HG02759 (cell line): ENCODE measurements around the gene CAMK1D.
"Not testable (repeated sequence)": the region's sequence is repeated elsewhere in the genome, so short reads cannot be mapped to it uniquely, and the experiment has no call there.

ENCODE experiments used
- ATAC-seq: cut with Tn5 transposase; IDR thresholded peaks from one replicate; pipeline ENCODE4 v1.9.1; 2021; ENCODE audit warnings: mild to moderate bottlenecking, moderate library complexity; ENCODE audit not compliant: unreplicated experiment

CAMK1D gene

DNA sequence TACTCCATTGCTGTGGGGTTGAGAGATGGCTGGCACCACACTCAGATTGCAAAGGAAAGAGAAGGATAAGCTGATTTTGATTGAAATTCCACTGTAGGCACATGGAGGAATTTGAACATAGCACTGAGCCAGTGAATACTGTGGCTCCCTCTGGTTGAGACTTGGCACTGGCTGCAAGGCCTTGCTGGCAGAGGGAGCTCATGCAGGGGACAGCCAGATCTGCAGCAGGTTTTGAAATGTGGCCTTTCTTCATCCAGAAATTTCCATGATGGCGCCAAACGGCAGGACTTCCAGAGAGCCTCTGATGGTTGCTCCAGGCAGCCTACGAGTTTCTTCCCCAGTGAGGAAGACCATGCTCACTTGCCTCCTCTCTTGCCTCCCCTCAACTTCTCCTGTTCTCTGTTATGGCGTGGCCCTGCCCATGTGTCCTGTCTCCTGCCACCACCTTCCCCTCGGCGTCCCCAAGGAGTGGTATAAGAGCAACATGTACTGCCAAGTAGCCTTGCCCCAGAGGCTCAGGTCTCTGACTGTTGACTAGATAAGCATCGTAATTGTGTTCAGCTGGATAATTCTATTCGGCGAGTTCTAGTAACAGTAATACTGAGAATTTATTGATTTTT is 386.6 kb downstream of the CAMK1D start:
- ATAC-seq: no peak

DNA sequence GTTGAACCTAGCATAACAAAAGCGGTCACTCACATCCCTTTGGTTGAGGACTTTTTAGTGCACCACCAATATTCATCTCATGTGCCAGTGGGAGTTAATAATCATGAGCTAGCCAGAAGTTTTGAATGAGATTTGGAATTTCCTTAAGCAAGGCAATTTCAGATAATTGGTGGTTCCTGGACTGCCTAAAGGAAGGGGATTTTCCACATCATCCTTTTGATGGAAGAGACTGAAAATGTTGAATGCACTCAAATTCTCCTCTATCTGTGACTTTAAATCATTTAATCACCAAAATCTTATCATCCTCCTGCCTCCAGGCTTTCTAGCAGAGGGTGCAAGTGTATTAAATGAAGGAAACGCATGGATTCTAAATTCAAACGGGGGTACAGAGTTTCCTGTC is 391.5 kb downstream of the CAMK1D start:
- ATAC-seq: no peak

DNA sequence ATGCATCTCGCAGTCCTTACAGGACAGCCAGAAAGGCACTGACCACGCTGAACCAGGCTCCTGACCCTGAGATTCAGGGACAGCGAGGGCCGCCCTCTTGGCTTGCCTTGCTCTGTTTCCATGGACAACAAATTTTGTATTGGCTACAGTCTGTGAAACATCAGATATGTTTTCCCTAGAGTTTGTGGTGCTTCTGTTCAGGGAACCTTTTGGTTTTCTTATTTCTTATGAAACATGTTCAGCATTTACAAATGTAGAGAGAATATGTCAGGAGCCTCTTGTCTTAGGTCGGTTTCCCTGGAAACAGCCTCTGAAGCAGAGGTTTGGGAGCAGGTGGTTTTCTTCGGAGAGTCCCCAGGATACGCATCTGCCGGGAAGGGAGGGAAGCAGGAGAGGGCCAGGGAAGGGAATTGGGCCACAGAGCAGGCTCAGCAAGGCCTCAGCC is 392.0 kb downstream of the CAMK1D start:
- ATAC-seq: no peak

DNA sequence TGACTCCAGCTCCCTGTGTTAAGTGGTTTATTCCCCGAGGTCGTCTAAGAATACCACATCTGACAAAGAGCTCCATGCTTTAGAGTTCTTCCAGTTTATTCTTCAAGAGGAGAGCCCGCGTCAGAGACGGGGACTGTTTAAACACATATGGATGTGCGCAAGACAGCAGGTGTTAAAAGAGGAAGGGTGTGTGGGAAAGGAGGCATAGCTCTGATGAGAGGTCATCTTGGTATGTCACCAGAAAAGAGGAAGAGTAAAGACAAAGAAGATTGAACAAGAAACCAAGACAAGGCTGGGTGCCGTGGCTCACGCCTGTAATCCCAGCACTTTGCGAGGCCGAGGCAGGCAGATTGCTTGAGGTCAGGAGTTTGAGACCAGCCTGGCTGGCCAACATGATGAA is 393.4 kb downstream of the CAMK1D start:
- no peak for ATAC-seq

DNA sequence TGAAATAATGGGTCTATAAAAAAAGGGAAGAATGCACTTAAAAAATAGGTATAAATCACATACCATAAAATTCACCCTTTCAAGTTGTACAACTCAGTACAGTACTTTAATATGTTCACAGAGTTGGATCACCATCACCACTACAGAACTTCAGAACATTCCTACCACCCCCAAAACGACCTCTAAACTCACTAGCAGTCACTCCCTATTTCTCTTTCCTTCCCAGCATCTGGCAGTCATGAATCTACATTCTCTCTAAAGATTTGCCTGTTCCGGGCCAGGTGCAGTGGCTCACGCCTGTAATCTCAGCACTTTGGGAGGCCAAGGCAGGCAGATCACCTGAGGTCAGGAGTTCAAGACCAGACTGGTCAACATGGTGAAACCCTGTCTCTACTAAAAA is 394.1 kb downstream of the CAMK1D start:
- ATAC-seq: not testable (repeated sequence)

DNA sequence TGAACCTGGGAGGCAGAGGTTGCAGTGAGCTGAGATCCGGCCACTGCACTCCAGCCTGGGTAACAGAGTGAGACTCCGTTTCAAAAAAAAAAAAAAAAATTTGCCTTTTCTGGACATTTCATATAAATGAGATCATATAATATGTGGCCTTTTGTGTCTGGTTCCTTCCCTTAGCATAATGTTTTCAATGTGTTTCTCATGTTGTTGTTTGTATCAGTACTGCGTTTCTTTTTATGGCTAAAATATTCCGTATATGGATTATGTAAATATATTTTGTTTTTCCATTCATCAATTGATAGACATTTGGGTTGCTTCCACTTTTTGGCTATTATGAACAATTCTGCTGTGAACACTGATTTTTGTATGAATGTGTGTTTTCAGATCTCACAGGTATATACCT is 394.6 kb downstream of the CAMK1D start:
- ATAC-seq: no peak

DNA sequence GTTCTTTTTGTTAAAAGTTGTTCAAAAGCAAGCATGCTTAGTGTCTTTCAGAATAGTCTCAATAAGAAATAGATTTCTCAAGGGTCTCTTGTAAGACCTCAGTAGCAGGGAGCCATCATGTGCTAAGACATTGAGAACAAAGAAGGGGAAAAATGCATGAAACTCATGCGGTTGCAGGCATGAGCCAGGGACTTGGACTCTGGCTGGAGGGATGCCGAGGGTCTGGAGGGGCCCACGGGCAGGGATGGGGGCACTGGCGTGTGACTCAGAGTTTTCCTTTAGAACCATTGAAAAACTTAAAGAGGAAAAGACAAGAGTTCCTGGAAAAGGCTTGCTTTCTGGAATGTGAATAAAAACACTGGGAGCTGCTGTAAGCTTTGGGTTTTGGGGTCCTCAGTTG is 398.8 kb downstream of the CAMK1D start:
- no peak for ATAC-seq

DNA sequence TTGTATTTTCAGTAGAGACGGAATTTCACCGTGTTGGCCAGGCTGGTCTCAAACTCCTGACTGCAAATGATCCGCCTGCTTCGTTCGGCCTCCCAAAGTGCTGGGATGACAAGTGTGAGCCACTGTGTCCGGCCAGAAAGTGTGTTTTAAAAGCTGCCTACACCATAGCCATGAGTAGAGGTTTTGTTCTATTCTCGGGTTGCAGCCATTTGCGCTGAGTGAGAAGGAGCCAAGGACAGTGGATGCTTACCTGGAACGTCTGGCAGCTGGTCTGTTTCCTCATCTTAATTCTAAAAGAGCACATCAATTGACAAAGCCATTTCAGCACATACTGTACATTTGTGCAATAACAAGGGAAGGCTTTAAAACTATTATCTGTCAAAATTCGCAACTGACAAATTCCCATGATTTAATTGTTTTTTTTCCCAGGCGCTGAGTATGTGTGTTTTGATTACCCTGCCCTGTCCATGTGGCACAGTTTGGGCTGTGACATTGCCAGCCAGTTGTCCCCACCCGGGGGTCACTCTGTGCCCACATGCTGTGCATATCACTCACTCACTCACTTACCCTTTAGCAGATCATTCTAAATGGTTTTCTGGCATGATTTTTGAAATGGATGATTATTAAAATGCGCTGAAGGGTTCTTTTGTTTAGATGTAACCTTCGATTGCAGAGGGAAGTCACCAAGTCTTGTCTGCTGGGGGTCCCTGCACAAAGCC is 400.6 kb downstream of the CAMK1D start:
- no peak for ATAC-seq

DNA sequence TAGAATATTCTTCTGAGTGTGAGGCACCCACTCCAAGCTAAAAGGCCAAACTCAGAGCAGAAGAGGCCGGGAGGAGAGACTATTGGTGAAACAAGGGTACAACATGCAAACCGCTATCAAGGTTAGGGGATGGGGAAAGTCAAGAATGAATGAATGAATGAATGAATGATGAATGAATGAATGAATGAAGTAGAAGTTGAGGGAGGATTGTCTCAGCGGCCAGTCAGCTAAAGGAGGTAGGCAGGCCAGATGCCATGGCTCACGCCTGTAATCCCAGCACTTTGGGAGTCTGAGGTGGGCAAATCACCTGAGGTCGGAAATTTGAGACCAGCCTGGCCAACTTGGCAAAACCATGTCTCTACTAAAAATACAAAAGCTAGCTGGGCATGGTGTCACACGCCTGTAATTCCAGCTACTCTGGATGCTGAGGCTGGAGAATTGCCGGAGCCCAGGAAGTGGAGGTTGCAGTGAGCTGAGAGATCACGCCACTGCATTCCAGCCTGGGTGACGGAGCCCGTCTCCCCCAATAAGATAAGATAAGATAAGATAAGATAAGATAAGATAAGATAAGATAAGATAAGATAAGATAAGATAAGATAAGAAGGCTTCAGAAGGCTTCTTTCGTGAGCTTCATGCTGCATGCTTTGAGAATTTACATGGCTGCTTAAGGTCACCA is 401.3 kb downstream of the CAMK1D start:
- ATAC-seq: no peak

DNA sequence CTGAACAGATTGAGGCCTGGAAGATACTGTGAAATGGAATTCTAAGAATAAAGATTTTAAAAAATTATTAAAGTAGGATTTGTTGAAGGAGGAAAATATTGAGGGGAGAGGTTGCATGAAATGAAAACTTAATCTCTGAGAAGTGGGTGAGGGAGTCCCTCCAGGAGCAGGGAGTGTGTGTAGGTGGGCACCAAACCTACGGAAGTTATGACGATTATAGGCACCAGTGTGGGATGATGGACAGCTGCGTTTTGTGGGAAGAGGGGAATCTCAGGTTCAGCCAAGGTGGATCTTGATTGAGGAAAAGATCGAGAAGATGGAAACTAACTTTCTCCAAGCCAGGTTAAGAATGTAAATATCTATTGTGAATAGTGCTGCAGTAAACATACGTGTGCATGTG is 405.7 kb downstream of the CAMK1D start:
- ATAC-seq: no peak

DNA sequence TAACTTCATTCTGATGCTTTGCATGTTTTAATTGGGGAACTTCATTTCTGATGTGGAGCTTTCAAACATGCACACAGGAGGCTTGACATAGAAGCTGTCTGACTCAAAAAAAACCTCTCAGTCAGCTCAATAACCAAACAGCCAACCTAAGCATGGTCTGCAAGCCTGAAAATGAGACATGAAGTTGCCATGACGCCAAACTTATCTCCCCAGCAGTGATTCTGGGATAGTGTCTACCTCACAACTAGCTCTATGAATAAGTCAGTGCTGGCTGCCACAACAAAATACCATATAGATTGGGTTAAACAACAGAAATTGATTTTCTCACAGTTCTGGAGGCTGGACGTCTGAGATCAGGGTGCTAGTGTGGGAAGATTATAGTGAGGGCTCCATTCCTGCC is 408.0 kb downstream of the CAMK1D start:
- no peak for ATAC-seq

DNA sequence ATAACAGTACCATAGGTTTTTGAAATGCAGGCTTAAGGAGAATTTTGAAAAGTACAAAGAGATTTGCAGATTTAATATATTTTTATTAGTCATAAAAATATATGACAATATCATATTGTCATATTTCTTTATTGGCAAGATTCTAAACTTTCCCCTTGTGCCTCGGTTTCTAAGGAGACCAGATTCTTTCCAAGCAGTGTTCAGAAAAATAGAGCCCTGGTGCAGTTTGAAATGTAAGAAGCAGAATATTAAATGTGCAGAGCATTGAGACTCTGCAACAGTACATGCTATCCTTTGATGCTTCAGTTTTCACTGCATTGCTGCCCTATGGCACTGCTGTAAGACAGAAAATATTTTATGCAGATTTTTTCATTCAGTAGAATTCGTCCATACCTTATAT is 408.9 kb downstream of the CAMK1D start:
- ATAC-seq: no peak

DNA sequence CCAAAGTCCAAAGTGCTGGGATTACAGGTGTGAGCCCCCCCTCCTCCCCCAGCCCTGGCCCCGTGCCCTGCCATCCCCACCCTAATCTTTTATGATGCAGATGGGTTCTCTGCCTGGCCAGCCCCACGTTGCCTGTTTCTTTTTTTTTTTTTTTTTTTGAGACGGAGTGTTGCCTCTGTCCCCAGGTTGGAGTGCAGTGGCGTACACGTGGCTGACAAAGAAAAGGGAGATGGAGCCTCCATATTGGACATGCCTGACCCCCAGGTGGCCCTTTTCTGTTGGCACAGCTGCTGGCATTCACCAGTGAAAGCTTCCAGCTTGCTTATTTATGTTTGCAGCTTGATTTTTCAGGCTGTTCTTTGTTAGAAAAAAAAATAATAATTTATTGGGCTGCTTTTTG is 416.9 kb downstream of the CAMK1D start:
- no peak for ATAC-seq

DNA sequence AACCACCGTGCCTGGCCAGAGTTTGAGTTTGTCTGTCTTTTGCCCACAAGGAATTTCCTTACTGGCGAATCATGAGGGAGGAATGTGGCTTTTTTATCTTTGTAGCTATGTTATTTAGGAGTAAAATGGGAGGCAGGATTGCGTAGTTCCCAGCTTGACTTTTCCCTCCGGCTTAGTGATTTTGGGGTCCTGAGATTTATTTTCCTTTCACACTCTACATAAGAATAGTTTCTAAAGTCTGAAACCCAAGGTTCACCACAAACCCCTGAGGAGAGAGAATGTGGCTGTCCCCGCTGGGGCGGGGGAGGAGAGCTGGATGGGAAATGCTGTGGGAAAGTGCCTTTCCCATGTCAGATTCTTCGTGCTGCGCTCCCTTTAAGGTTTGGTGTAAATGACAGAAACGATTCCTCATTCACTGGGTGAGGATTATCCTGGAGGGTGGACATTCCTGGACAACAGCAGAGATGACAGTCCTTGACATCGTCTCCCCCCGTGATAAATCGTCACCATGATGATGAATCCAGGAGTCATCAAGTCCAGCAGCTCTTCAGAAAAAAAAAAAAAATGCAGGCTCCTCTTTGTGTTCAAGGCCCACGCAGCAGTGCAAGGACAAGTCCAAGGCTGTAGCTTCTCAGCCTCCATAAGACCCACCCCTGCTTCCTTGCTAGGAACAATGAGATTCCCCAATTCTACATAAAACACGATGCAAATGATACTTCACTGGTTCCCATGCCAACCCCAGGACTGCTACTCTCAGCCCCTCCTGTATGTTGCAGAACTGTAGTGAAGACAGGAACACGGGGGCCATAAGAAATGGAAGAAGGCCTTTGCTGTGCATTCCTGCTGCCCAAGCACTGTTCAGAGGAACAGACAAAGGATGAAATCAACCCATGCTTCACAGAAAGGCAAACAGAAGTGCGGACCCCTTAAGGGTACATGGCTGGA is 419.1 kb downstream of the CAMK1D start:
- no peak for ATAC-seq

DNA sequence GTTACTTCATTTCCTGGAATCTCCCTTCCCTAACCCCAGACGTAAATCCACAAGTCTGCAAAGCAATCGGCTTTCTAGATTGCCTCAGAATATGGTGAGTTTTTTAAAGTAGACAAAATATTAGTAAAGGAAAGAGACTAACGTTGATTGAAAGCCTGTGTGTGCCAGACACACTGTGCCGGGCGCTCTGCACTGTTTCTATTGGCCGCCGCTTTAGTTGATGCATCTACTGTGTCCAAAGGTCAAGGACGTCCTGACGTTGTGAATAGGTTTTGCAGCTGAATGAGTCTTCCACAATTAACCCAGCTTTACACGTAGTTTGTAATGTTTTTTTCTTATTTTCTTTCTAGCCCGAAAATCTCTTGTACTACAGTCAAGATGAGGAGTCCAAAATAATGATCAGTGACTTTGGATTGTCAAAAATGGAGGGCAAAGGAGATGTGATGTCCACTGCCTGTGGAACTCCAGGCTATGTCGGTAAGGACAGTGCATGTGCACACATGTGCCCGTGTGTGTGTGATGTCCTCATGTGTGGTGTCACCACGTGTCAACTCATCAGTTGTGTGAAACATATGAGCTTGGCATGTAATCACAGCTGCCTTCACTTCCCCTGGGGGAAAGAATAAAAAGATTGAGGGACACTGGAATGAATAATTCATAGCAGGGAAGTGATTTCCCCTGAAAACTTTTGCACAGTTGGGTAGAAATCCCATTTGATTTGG is 420.1 kb downstream of the CAMK1D start:
- ATAC-seq: no peak

DNA sequence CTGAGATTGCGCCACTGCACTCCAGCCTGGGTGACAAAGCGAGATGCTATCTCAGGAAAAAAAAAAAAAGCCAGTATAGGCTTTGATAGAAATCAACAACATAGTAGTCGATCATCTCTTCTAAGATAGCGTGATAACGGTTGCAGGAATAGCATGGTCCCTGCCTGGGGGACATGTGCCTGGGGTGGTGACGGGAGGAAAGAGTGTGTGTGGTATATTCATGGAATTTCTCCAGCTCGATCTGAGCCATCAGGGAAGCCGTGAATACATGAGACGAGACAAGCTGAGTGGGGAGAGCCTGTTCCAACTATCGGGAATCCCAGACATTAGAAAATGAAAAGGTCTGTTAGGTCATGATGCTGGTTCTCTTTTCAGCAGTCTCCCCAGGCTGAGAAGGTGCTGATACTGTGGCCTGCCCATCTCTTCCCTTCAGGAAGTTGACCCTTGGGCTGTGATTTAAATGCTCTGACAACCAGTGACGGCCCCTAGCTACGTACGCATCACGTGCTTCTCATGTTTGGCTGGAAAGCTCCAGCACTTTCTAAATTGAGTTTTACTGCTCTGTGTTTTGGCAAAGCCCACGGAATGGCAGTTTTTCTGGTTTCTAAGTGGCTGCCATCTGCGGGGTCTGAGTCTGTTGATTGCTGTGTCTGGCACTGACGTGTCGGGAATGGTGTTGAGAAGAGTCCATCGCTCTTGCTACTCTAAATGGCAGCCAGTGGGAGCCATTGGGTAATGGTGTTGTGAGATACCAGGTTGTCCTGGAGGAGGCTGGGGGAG is 422.8 kb downstream of the CAMK1D start:
- no peak for ATAC-seq

DNA sequence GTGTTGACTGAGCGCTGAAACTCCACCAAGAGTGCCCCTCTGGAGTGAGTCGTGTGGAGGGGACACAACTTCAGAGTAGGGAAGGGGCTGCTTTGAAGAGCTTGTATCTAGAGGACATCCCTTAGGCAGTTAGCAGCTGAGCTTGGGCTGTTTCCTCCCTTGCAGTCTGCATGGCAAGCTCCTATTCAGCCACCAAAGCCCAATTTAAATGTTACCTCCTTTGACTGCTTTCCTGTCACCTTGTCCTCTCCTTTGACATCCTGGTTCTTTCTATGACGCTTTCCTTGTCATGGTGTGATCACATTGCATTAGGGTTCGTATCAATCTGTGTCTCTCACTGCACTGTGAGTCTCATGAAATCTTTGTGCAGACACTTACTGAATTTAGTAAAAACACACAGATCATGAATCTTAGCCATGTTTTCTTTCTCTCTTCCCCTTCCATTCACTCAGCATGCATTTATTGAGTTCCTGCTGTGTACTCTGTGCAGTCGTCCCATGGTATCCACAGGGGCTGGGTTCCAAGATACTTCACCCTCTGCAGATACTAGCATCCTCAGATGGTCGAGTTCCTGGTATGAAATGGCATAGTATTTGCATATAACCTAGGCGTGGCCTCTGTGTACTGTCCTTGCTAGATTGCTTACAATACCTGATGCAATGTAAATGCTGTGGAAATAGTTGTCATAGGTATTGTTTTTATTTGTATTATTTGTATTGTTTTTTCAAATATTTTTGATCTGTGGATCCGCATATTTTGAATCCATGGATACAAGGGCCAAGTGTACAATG is 423.6 kb downstream of the CAMK1D start:
- no peak for ATAC-seq

DNA sequence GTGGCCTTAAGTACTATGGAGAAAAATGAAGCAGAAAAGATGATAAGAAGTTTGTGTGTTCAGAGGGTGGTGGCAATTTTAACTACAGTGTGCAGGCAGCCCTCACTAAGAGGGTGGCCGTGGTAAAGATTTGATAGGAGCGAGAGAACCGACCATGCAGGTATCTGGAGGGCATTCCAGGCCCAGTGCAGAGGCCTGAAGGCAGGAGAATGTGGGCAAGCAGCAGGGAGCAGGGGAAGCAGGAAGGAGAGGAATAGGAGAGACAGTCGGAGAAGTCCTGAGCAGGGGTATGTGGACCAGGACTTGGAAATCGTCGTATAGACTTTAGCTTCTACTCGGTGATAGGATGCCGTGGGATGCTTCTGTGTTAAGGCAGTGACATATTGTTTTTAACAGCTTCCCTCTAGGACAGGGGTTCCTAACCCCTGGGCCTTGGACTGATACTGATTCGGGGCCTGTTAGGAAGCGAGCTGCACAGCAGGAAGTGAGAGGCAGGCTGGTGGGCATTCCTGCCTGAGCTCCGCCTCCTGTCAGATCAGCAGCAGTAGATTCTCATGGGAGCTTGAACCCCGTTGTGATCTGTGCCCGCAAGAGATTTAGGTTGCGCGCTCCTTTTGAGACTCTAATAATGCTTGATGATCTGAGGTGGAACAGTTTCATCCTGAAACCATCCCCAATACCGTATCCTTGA is 425.0 kb downstream of the CAMK1D start:
- no peak for ATAC-seq
